OCI-LY7 (cell line): ENCODE measurements around the gene USP11. TPM values are rescaled to one million over a fixed set of nuclear protein-coding genes. Genes with fewer than 3 reads are reported as not detected.

Experiments
- Bru-seq: library from RNA; stranded (reverse); fragments of 400-500 nt; gene quantifications from one replicate; lab custom pipeline; 2021; lab: Mats Ljungman, UMichigan
- BruChase-seq, 2 experiments: library from RNA; stranded (reverse); fragments of 400-500 nt; gene quantifications; one replicate each; lab custom pipeline; 2021; lab: Mats Ljungman, UMichigan
- BruUV-seq: library from RNA; stranded (reverse); fragments of 400-500 nt; replicated peaks from 2 replicates; lab custom pipeline; 2021; lab: Mats Ljungman, UMichigan
- CTCF ChIA-PET: fragments of 300-600 bp; sonication (Branson Sonifier 250); formaldehyde crosslinking; loops from one replicate; lab custom pipeline; 2022; ENCODE audit warnings: antibody characterized with exemption; ENCODE audit not compliant: unreplicated experiment; lab: Charles Lee
- POLR2A ChIA-PET: fragments of 300-600 bp; sonication (Branson Sonifier 250); formaldehyde crosslinking; loops from one replicate; lab custom pipeline; 2022; ENCODE audit warnings: antibody characterized with exemption; lab: Charles Lee
- DNase-seq: peaks from one replicate; pipeline ENCODE4 v3.0.0-alpha.2; 2015; ENCODE audit warnings: low spot score
- H2AFZ ChIP-seq: fragments of 200-600 bp; sonication (generic), shearing (Covaris generic); 2 replicates; pipeline ENCODE4 v1.6.1; 2014; ENCODE audit warnings: mild to moderate bottlenecking, antibody characterized with exemption, low read length, moderate library complexity
- H3K27ac ChIP-seq: fragments of 200-600 bp; sonication (generic); 2 replicates; pipeline ENCODE4 v1.5.1; 2014; ENCODE audit warnings: mixed run types, low read depth, mild to moderate bottlenecking, moderate library complexity, low read length, inconsistent platforms; ENCODE audit not compliant: poor library complexity, severe bottlenecking
- H3K36me3 ChIP-seq: fragments of 200-600 bp; sonication (generic); 2 replicates; pipeline ENCODE4 v1.6.1; 2014; ENCODE audit warnings: mild to moderate bottlenecking, antibody characterized with exemption, low read length, moderate library complexity, mixed read lengths; ENCODE audit not compliant: insufficient read depth
- H3K4me1 ChIP-seq: fragments of 200-600 bp; sonication (generic); 2 replicates; pipeline ENCODE4 v1.5.1; 2014; ENCODE audit warnings: mild to moderate bottlenecking, low read length; ENCODE audit not compliant: insufficient read depth, poor library complexity, severe bottlenecking
- H3K4me2 ChIP-seq: fragments of 200-600 bp; sonication (generic); 2 replicates; pipeline ENCODE4 v1.6.1; 2014; ENCODE audit warnings: mild to moderate bottlenecking, low read length
- H3K4me3 ChIP-seq: fragments of 200-600 bp; sonication (generic); 2 replicates; pipeline ENCODE4 v1.5.1; 2014; ENCODE audit warnings: mild to moderate bottlenecking, low read depth, low read length; ENCODE audit not compliant: poor library complexity, severe bottlenecking
- H3K79me2 ChIP-seq: fragments of 200-600 bp; sonication (generic); 2 replicates; pipeline ENCODE4 v1.6.1; 2016; ENCODE audit warnings: low read depth, mild to moderate bottlenecking, low read length, moderate library complexity, mixed read lengths; ENCODE audit not compliant: insufficient read depth
- H3K9me2 ChIP-seq: fragments of 200-600 bp; sonication (generic); 2 replicates; pipeline ENCODE4 v1.6.1; 2016; ENCODE audit warnings: mild to moderate bottlenecking, low read length, mixed read lengths; ENCODE audit not compliant: insufficient read depth
- H3K9me3 ChIP-seq: fragments of 200-600 bp; sonication (generic); 2 replicates; pipeline ENCODE4 v1.6.1; 2014; ENCODE audit warnings: mild to moderate bottlenecking, mixed run types, low read length, mixed read lengths
- H4K20me1 ChIP-seq: fragments of 200-600 bp; sonication (generic); 2 replicates; pipeline ENCODE4 v1.6.1; 2014; ENCODE audit warnings: mild to moderate bottlenecking, antibody characterized with exemption, low read length, moderate library complexity, mixed read lengths; ENCODE audit not compliant: insufficient read depth
- EZH2phosphoT487 ChIP-seq: fragments of 200-600 bp; sonication (generic); IDR thresholded peaks from 2 replicates; pipeline ENCODE4 v1.6.1; 2018; ENCODE audit warnings: low read depth, borderline replicate concordance, mild to moderate bottlenecking, mixed run types, antibody characterized with exemption, low read length, moderate library complexity, mixed read lengths
- intact Hi-C: fragments of 100-400 bp; cut with micrococcal nuclease; formaldehyde crosslinking; loops from one replicate; pipeline ENCODE4 v1.10.0; 2022; ENCODE audit not compliant: unreplicated experiment
- long read RNA-seq: library from polyadenylated mRNA; stranded (forward); transcript quantifications from one replicate; pipeline ENCODE4 v2.0.0, GENCODE V29; 2022
- total RNA-seq, 2 experiments: library from RNA; depleted of rRNA in 1 of 2; stranded (reverse); fragments of >200 nt in 1 of 2; shearing (Covaris generic) in 1 of 2; gene quantifications; 2 replicates each; pipeline ENCODE4 v1.2.3, GENCODE V29; 2014 to 2022
- TF ChIP-seq, protein P1 (sequence below): fragments of 200-600 bp; sonication (generic); conservative IDR thresholded peaks from 2 replicates; pipeline ENCODE4 v1.5.1; 2014; ENCODE audit warnings: mild to moderate bottlenecking, antibody characterized with exemption, low read length, moderate library complexity, mixed read lengths

The USP11 gene
- 46.5 and 49.3 TPM in 2 replicates for total RNA-seq (2014; rRNA removed; shearing (Covaris generic))
- 91.8 and 106 TPM in 2 replicates for total RNA-seq (2022)
- Bru-seq, nascent RNA = percentile 72 among the genes with signal in this experiment
- BruChase-seq, experiment 1, labeled RNA remaining after a 6-hour chase = percentile 80 among the genes with signal in this experiment
- BruChase-seq, experiment 2, labeled RNA remaining after a 2-hour chase = percentile 75 among the genes with signal in this experiment
- long read RNA-seq, transcript USP11-204 (21 exons, 3,515 nt) = major isoform, 218 of 323 reads
- long read RNA-seq, partial matches to known transcripts = 33 of 323 reads
- long read RNA-seq, other reads (novel, unspliced or antisense) = 72 of 323 reads

DNA sequence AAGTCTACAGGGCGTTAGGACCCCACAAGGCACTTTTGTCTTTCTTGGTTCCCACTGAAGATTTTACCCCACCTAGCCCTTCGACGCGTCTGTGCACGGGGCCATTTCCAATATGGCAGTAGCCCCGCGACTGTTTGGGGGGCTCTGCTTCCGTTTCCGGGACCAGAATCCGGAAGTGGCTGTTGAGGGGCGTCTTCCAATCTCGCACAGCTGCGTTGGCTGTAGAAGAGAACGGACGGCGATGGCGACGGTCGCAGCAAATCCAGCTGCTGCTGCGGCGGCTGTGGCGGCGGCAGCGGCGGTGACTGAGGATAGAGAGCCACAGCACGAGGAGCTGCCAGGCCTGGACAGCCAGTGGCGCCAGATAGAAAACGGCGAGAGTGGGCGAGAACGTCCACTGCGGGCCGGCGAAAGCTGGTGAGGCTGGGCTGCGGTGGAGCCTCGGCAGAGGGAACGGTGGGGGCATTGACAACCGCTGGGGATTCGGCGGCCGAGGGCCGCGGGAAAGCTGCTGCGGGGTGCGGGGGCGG is at the start of gene USP11:
Gene USP11 (plus strand): TSS at position 207 of the 530 bp plus-strand sequence. CDS start 35 bp downstream, at position 242.
- Histone ChIP-seq H4K20me1 (no peaks in the 10 kb centered on the region), H2AFZ (peak within 1 kb of the TSS; percentile 33; the same call in 1 of the 2 replicates), H3K79me2 (peaks cover 42% of the 10 kb centered on the region), H3K9me3 (no peaks in the 10 kb centered on the region), H3K4me1 (peaks cover 20% of the 10 kb centered on the region), H3K36me3 (peaks cover 29% of the 10 kb centered on the region), H3K9me2 (no peaks in the 10 kb centered on the region), H3K27ac (peak within 1 kb of the TSS; percentile 91), H3K4me3 (peak within 1 kb of the TSS; percentile 77), H3K4me2 (peak within 1 kb of the TSS; percentile 81)
- TF ChIP-seq, protein P1, sequence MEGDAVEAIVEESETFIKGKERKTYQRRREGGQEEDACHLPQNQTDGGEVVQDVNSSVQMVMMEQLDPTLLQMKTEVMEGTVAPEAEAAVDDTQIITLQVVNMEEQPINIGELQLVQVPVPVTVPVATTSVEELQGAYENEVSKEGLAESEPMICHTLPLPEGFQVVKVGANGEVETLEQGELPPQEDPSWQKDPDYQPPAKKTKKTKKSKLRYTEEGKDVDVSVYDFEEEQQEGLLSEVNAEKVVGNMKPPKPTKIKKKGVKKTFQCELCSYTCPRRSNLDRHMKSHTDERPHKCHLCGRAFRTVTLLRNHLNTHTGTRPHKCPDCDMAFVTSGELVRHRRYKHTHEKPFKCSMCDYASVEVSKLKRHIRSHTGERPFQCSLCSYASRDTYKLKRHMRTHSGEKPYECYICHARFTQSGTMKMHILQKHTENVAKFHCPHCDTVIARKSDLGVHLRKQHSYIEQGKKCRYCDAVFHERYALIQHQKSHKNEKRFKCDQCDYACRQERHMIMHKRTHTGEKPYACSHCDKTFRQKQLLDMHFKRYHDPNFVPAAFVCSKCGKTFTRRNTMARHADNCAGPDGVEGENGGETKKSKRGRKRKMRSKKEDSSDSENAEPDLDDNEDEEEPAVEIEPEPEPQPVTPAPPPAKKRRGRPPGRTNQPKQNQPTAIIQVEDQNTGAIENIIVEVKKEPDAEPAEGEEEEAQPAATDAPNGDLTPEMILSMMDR = no peak
- no peak for TF ChIP-seq EZH2phosphoT487
- DNase-seq = peak; percentile 78
- CTCF ChIA-PET = no interaction called here
- intact Hi-C loops = loop anchor here (1.0 to 2.0 kb wide), 3 partner anchors 15 to 88 kb away; partner anchors contain the start of genes CDK16, NDUFB11, RBM10 and UBA1
- no TSS peak for BruUV-seq
- POLR2A ChIA-PET = interaction anchor here (0.7 to 1.2 kb wide), 2 partner anchors 42 to 316 kb away, joined by 3 to 4 read pairs; no protein-coding TSS in a partner anchor

DNA sequence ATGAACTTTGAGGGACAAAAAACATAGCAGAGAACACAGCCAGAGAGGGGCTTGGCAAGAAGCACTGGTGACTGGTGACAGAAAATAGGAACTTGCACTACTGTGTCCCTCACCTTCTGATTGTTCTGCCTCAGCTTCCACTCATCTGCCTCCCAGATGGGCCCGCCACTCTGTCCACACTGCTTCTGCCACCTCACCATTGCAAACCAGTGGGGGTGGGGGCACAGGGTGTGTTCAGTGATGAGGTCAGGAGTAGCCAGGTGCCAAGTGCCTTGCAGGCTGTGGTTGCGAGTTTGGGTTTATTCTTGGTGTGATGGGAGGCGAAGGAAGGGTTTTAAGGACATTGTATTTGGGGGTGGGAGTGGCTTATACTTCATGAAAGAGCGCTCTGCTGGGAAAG is 48.3 kb upstream of the USP11 start:
- no peak for DNase-seq
- no peaks in the 10 kb centered on the region for H3K9me3 ChIP-seq
- peaks cover 37% of the 10 kb centered on the region for H3K36me3 ChIP-seq
- BruUV-seq = no TSS peak
- no peaks in the 10 kb centered on the region for H3K4me1 ChIP-seq
- no peak overlapping the region for H3K27ac ChIP-seq
- ChIA-PET CTCF (no interaction called here), POLR2A (no interaction called here)
- no peaks in the 10 kb centered on the region for H3K79me2 ChIP-seq
- H3K4me3 ChIP-seq = no peak overlapping the region
- no peaks in the 10 kb centered on the region for H4K20me1 ChIP-seq
- intact Hi-C loops = no loop called here
- no peak overlapping the region for H2AFZ ChIP-seq
- H3K9me2 ChIP-seq = no peaks in the 10 kb centered on the region
- TF ChIP-seq, protein P1 = no peak
- no peak for TF ChIP-seq EZH2phosphoT487
- H3K4me2 ChIP-seq = no peak overlapping the region

DNA sequence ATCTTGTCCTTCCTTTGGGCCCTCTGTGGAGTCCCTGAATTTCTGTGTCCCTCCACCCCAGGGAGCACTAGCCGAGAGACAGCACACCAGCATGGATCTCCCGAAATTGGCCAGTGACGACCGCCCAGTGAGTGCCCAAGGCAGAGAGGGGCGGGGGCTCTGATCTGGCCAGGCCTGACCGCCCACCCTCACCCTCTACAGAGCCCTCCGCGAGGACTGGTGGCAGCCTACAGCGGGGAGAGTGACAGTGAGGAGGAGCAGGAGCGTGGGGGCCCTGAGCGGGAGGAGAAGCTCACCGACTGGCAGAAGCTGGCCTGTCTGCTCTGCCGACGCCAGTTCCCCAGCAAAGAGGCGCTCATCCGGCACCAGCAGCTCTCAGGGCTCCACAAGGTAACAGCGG is 47.6 kb upstream of the USP11 start:
- H3K9me3 ChIP-seq = no peaks in the 10 kb centered on the region
- ChIA-PET POLR2A (no interaction called here), CTCF (no interaction called here)
- peaks cover 37% of the 10 kb centered on the region for H3K36me3 ChIP-seq
- H3K4me1 ChIP-seq = peaks cover 4% of the 10 kb centered on the region
- no peaks in the 10 kb centered on the region for H3K9me2 ChIP-seq
- BruUV-seq = no TSS peak
- no peak for TF ChIP-seq EZH2phosphoT487
- TF ChIP-seq, protein P1 = no peak
- intact Hi-C loops = no loop called here
- H3K79me2 ChIP-seq = no peaks in the 10 kb centered on the region
- no peak overlapping the region for H3K4me3 ChIP-seq
- H4K20me1 ChIP-seq = no peaks in the 10 kb centered on the region
- no peak overlapping the region for H3K27ac ChIP-seq
- H3K4me2 ChIP-seq = no peak overlapping the region
- H2AFZ ChIP-seq = no peak overlapping the region
- no peak for DNase-seq
